A673 (cell line): ENCODE measurements around the gene STAG3. TPM values are rescaled to one million over a fixed set of nuclear protein-coding genes. Genes with fewer than 3 reads are reported as not detected.
A peak's percentile ranks its signal among the peaks of the same experiment; 100 is the strongest.

Experiments used
- BruUV-seq: library from RNA; stranded (reverse); fragments of 400-500 nt; replicated peaks from 2 replicates; lab custom pipeline; 2021; lab: Mats Ljungman, UMichigan
- CTCF ChIA-PET: fragments of 300-600 bp; sonication (Branson Sonifier 250); formaldehyde crosslinking; loops from one replicate; lab custom pipeline; 2022; ENCODE audit warnings: antibody characterized with exemption; lab: Charles Lee
- POLR2A ChIA-PET: fragments of 300-600 bp; sonication (Branson Sonifier 250); formaldehyde crosslinking; loops from one replicate; lab custom pipeline; 2022; ENCODE audit warnings: antibody characterized with exemption; ENCODE audit not compliant: low non-redundant PET; lab: Charles Lee
- DNase-seq: peaks from one replicate; pipeline ENCODE4 v3.0.0-alpha.2; 2015; ENCODE audit warnings: low spot score
- H3K27ac ChIP-seq: fragments of 200-600 bp; sonication (generic); 2 replicates; pipeline ENCODE4 v1.5.1; 2016; ENCODE audit warnings: mixed run types, low read depth, mild to moderate bottlenecking, mixed read lengths, antibody characterized with exemption, low read length; ENCODE audit not compliant: poor library complexity, severe bottlenecking
- H3K27me3 ChIP-seq: fragments of 200-600 bp; sonication (generic); replicated peaks from 2 replicates; pipeline ENCODE4 v1.6.1; 2017; ENCODE audit warnings: mixed run types, low read depth, mild to moderate bottlenecking, mixed read lengths, antibody characterized with exemption, low read length; ENCODE audit not compliant: insufficient read depth, poor library complexity
- H3K36me3 ChIP-seq: fragments of 200-600 bp; sonication (generic); 2 replicates; pipeline ENCODE4 v1.6.1; 2016; ENCODE audit warnings: mixed run types, mild to moderate bottlenecking, mixed read lengths, antibody characterized with exemption, low read length; ENCODE audit not compliant: insufficient read depth, poor library complexity, severe bottlenecking
- H3K4me1 ChIP-seq: fragments of 200-600 bp; sonication (generic); 2 replicates; pipeline ENCODE4 v1.6.1; 2017; ENCODE audit warnings: mixed run types, mild to moderate bottlenecking, mixed read lengths, antibody characterized with exemption, low read length; ENCODE audit not compliant: insufficient read depth, poor library complexity, severe bottlenecking
- H3K4me3 ChIP-seq: fragments of 200-600 bp; sonication (generic); 2 replicates; pipeline ENCODE4 v1.5.1; 2016; ENCODE audit warnings: low read depth, mixed run types, mild to moderate bottlenecking, mixed read lengths, low read length; ENCODE audit not compliant: poor library complexity, severe bottlenecking
- H3K9me3 ChIP-seq: fragments of 200-600 bp; sonication (generic); 2 replicates; pipeline ENCODE4 v1.6.1; 2016; ENCODE audit warnings: mixed run types, low read depth, mild to moderate bottlenecking, mixed read lengths, antibody characterized with exemption, low read length; ENCODE audit not compliant: poor library complexity, severe bottlenecking
- CTCF ChIP-seq: fragments of 300-800, 200-600 bp; sonication (generic); conservative IDR thresholded peaks from 2 replicates; pipeline ENCODE4 v1.5.1; 2017; ENCODE audit warnings: low read depth, mild to moderate bottlenecking, antibody characterized with exemption, low read length, moderate library complexity, mixed read lengths
- EZH2 ChIP-seq: fragments of 200-600 bp; sonication (generic); IDR thresholded peaks from 2 replicates; pipeline ENCODE4 v1.6.1; 2017; ENCODE audit warnings: borderline replicate concordance, low read depth, mild to moderate bottlenecking, mixed read lengths, antibody characterized with exemption, low read length; ENCODE audit not compliant: poor library complexity, severe bottlenecking
- intact Hi-C: fragments of 100-400 bp; cut with micrococcal nuclease; formaldehyde crosslinking; loops from one replicate; pipeline ENCODE4 v1.10.0; 2022; ENCODE audit not compliant: unreplicated experiment
- total RNA-seq: library from RNA; stranded (reverse); gene quantifications from 2 replicates; pipeline ENCODE4 v1.2.3, GENCODE V29; 2021

STAG3 gene
- total RNA-seq, 1 experiment from 2014 or later: 1.2 TPM

- peak overlapping the region; percentile 25 for H3K4me3 ChIP-seq
- no peaks in the 10 kb centered on the region for H3K9me3 ChIP-seq
- no peak for TF ChIP-seq EZH2
- TF ChIP-seq CTCF: peak; percentile 88
- intact Hi-C loops: loop anchor here (5.0 kb wide), 3 partner anchors 139 to 276 kb away; partner anchors contain the start of gene AZGP1
- peaks cover 10% of the 10 kb centered on the region for H3K4me1 ChIP-seq
- no TSS peak for BruUV-seq
- POLR2A ChIA-PET: no interaction called here
- no peak overlapping the region for H3K27ac ChIP-seq
- DNase-seq: peak; percentile 77
- no peaks in the 10 kb centered on the region for H3K36me3 ChIP-seq
- H3K27me3 ChIP-seq: no peaks in the 10 kb centered on the region
- CTCF ChIA-PET: no interaction called here
Observed at GRCh38 chr7:100130608-100131453, 46.9 kb upstream of the STAG3 start.

- intact Hi-C loops: loop anchor here (2.0 to 5.0 kb wide), 4 partner anchors 85 to 275 kb away; partner anchors contain the start of gene AZGP1
- no TSS peak for BruUV-seq
- Histone ChIP-seq H3K9me3 (no peaks in the 10 kb centered on the region), H3K36me3 (no peaks in the 10 kb centered on the region), H3K4me1 (peaks cover 5% of the 10 kb centered on the region), H3K27me3 (no peaks in the 10 kb centered on the region), H3K4me3 (no peak overlapping the region), H3K27ac (no peak overlapping the region)
- no peak for TF ChIP-seq EZH2
- TF ChIP-seq CTCF: no peak
- DNase-seq: no peak
- ChIA-PET POLR2A (no interaction called here), CTCF (interaction anchor here (0.6 to 1.2 kb wide), 4 partner anchors 23 to 276 kb away, joined by 3 to 9 read pairs (median 4); partner anchors contain the start of gene TRAPPC14)
Observed at GRCh38 chr7:100132126-100132525, 45.6 kb upstream of the STAG3 start.

- no peak overlapping the region for H3K4me3 ChIP-seq
- H3K36me3 ChIP-seq: no peaks in the 10 kb centered on the region
- H3K4me1 ChIP-seq: peaks cover 5% of the 10 kb centered on the region
- H3K9me3 ChIP-seq: no peaks in the 10 kb centered on the region
- ChIA-PET CTCF (interaction anchor here (0.5 to 1.2 kb wide), 6 partner anchors 22 to 275 kb away, joined by 3 to 9 read pairs (median 4); partner anchors contain the start of gene TRAPPC14), POLR2A (interaction anchor here (0.7 kb wide), 1 partner anchor 123 kb away, joined by 4 read pairs; no protein-coding TSS in a partner anchor)
- H3K27me3 ChIP-seq: no peaks in the 10 kb centered on the region
- H3K27ac ChIP-seq: no peak overlapping the region
- no TSS peak for BruUV-seq
- intact Hi-C loops: loop anchor here (2.0 to 5.0 kb wide), 4 partner anchors 84 to 275 kb away; partner anchors contain the start of gene AZGP1
- peak; percentile 81 for DNase-seq
- TF ChIP-seq EZH2: no peak
- TF ChIP-seq CTCF: peak; percentile 91
Observed at GRCh38 chr7:100132697-100133151, 45.0 kb upstream of the STAG3 start.
